Activated effector memory CD4-positive, alpha-beta T cell treated with anti-CD3 and anti-CD28 coated beads, Interleukin-2, amount 50 U/mL, for 16 hours (primary cell): ENCODE measurements around the gene ZNF366.

Experiments used
- DNase-seq: peaks from one replicate; pipeline ENCODE4 v3.0.0-alpha.2; 2020

ZNF366 gene

DNA sequence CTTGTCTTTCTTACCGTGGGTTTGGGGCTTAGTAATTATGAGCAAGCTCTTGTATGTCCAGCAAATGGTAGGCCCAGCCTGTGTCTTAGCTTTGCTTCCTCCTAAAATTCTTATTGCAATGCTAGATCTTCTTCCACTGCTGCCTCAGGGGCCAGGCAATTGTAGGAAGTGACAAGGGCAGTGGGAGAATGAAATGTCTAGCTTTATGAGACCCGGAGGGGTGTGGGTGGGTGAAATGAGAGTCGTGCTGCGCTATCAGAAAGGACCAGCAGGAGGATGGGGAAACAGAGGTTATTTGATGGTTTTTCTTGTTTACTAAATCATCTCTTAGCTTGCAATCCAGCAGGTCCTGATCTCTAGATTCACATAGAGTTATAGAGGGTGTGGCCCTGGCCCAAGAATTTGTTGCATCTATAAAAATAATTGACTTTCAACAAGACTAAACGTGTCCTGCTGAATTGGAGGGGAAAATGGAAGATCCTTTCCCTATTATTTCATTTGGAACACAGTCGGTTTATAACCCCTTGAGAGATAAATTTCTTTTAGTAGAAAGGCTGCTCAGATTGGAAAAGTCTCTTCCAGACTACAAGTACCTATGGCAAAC, 43.7 kb downstream of the ZNF366 start:
- DNase-seq: no peak

DNA sequence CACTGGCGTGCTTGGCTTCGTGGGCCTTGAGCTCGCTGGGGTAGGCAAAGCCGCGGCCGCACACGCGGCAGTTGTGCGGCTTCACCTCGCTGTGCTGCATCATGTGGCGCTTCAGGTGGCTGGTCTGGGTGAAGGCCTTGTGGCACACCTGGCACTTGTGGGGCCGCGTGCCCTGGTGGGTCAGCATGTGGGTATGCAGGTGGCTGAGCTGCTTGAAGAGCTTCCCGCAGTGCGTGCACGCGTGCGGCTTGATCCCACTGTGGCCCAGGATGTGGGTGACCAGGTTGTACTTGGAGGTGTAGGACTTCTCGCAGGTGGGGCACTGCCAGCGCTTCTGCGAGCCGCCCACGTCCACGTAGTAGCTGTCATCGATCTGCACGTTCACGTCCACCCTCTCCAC, 46.8 kb downstream of the ZNF366 start:
- DNase-seq: no peak

DNA sequence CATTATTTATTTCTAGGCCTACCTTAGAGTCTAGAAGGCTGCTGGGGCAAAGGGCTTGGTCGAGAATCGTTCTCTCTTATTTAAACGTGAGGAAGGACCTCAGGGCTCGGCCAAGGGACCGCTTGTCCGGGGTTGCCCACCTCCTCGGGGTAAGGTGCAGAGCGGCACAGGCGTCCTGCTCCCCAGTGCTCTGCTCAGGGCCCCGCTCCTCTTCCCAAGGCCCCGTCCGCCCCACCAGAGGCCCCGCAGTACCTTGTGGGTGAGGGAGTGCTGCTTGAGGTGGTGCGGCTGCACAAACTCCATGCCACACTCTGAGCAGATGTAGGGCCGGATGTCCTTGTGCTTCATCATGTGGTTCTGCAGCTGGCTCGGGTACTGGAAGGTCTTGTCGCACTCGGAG, 47.3 kb downstream of the ZNF366 start:
- DNase-seq: no peak

DNA sequence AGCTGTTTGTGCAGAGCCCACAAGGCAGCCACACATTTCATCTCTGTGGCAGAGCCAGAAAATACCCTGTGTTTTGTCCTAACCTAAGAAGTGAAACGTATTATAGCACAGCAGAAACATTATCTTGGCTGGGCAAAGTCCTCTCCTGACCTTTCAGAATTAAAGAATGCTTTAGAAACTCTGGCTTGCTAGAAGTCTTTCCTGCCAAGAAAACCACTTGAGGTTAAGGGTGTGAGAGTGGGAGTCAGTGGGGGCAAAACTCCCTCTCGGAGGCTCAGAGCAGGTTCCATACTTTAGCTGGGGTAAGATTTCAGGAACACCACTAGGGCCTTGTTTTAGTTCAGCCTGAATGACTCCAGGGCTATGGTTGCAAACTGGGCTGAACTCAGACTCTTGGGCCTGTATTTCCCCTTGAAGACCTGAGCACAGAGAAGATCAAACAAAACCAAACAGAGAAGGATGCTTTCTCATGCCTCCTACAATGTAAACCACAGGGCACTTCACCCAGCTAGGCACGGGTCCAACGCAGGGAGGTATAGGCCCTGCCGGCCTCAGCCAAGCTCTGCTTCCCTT, 48.0 kb downstream of the ZNF366 start:
- DNase-seq: no peak

DNA sequence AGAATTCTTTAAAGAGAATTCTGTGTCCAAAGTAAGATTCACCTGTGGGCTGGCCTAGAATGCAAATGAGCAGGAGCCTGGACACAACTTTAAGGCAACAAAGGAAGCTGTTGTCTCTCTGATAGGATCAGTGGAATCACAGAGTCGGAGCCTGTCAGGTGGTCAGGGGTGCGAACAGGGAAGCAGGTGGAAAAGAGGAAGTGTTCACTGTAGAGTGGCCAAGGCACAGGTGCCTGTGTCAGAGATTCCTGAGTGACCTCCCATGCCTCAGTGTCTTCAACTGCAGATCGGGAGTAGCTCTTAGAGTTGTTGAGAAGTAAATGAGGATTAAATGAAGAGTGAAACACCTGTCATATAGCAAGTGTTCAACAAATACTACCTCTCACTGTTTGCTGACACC, 48.8 kb downstream of the ZNF366 start:
- no peak for DNase-seq

DNA sequence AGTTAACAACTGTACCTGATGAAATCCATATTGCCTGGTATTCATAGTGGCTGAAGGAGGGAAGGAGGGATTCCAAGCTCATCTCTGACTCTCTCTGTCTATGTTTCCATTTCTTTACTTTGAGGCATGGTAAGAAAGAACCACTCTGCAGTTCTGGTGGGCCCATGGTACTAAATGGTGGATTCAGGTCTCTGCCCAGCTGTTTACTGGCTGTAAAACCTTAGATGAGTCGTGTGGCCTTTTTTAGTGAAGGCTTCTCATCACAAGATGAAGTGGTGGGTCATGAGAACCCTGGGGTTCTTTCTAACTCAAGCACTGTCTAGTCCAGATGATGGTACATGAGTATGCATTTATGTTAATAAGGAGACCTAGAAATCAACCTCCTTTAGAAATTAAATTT, 49.7 kb downstream of the ZNF366 start:
- DNase-seq: no peak

DNA sequence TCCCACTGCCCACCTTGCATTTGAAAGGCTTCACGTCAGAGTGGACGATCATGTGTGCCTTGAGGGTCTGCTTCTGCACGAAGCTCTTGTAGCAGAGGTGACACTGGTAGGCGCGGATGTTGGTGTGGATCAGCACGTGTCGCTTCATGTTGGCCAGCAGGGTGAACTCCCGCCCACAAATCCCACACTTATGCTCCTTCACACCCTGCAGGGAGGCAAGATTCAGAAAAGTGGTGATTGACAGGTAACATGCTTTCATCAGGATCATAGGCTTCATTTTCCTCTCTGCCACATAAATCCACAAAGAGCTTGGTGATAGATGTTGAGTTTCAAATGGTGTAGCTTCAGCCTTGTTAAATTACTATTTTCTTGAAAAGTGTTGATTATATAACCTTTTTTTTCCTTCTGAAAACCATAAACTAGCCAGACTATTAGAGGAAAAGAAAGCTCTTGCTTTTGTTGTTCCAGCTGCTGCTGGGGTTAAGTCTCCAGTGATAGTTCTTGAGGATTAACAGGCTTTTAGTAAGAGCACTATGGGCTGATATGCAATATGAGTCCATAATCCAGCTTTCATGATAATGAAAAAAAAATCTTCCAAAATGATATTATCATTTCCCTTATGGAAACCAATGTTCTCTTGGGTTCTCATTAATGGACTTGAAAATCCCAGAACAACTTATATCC, 50.7 kb downstream of the ZNF366 start:
- no peak for DNase-seq

DNA sequence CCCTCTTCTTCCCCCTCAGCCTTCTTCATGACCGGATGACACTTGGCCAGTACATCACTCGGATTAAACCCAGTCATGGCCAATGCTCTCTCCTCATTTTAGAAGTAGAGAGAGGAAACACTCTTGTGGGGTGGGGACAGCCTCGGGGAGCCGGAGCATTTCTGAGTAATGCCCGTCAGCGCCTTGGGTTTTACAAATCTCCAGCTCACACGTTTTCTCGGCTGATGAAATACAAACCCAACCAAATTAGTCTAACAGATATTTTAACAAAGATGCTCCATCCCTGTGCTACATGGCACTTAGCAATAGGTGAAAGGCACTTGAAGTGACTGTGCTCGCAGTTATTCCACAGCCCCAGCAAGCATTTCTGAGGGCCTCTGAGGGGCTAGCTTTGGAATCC, 51.7 kb downstream of the ZNF366 start:
- DNase-seq: no peak

DNA sequence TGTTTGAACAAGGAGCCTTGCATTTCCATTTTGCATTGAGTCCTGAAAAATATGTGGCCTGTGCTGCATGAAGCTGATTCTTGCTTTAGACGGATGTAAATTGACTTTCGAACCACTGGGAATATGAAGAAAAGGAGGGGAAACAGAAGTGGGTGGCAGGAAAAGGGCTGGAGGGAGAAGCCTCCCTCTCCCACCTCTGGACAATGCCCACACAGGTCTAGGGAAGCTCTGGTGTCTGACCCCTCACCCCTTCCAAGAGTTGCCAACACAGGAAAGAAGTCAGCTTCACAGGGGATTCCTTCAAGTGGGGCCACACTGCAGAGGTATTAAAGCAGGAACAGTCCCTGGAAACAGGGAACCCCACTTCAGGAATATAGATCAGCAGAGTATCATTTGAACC, 52.2 kb downstream of the ZNF366 start:
- no peak for DNase-seq

DNA sequence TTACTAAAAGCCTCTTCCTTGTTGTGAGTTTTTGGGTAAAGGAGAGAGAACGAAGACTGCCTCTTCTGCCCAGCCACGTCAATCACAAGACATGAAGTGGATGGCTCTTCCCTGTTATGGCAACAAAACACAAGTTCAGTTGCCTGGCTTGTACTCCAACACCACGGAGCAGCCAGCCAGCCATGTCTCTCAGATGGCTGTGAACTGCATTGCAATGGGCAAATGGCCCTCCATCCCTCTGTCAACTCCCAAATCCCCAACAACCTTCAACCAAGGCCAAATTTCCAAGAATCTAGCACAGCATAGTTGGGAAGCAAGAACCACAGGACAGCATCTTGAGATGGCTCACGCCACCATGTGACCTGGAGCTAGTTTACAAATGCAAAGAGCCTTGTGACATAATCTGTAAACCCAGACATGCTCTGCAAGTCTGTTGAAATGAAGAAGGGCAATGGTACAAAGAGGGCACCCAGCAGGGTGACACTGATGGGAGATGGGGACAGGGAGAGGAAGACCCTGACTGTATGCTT, 53.9 kb downstream of the ZNF366 start:
- no peak for DNase-seq

DNA sequence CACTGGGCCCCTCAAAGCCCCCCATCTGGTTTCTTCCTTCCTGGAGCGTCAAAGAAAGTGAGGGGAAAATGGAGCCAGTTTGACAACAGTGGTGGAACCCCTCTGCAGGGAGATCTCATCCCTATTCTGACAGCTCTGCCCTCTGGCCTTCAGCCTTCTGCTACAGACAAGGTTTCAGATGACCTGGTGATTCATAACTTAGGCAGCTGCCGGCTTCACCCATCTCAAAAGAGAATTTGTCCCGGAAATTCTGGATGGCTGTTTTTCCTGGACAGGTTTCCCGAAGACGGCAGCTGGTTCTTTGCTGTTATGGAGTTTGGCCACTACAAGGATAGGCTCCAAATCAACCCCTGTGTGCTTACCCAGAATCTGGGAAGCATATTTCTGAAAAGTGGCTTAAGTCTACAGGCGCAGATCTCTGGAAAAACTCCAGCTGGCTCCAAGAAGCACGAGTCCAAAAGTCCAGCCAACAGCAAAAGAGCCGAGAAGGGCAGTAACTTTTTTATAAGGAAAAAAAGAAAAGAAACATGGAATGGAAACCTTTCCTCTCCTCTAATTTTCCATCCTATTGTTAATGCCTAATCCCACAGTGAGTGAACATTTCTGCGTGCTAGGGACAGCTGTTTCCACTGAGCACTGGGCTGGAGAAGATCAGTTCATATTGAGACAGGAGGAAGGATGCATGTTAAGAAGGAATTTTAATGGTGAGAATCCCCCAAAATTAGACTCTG, 54.5 kb downstream of the ZNF366 start:
- no peak for DNase-seq

DNA sequence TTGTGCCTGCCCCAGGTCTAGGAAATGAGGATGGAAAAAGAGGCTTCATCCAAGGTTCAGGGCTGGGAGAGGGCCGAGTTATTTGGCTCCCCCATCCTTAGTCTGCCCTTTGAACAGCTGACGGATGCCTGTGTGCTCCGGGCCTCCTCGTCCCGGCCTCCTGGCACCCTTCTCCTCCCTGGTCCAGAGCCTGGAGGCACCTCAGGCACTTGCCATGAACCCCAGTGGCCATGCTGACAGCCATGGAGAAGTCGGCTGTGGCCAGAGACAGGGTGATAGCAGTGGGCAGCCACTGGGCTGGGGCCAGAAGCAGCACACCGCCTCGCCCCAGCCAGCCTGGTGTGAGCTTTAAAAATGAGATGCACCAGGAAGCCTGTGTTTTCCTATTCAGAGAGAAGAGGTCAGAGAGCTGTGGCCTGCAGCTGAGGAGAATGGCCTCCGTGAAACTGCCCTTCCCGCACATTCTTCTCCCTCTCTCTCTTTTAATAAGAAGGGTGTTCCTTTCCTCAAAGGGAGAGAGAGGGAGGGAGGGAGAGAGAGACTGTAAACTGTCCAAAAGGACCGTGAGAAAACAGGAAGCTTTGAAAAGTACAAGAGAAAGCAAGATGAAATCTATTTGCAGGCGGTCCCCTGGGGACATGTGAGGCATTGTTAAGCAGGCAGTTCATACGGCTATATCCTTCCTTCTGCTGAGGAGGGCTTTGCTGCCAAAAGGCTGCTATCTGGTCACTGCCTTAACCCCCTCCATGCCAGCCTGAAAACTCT, 55.3 kb downstream of the ZNF366 start:
- no peak for DNase-seq

DNA sequence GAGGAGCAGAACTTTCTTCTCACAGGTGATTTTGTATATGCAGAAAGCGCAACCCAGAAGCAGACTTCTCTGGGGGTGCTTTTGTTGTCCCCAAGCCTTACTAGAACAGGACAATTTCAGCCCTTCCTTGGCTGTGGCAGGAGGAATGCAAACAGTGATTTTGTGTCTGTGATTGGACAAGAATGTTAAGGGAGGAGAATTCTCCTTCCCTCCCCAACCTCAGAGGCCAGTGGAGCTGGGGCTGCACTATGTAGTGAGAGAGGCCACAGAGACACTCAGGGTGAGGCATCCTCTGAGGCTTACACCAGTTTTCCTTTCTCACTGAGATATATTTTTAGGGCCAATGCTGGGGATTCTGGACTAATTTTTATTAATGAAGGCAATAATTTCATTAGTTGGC, 58.8 kb downstream of the ZNF366 start:
- no peak for DNase-seq

DNA sequence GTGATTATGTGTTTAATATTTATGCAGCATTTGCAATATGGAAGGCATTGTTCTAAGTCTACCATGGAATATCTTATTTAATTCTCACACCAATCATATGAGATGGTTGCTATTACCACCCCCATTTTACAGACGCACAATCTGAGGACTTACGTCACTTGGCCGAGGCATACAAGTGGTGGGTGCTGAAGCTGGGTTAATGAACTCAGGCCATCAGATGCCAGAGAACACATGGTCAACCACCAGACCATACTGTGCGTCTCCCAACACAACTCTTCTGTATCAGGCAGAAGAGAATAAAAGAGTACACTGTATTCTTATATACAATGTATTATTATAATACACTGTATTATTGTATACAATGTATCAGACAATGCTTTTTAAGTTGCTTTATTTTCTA, 59.5 kb downstream of the ZNF366 start:
- DNase-seq: no peak

DNA sequence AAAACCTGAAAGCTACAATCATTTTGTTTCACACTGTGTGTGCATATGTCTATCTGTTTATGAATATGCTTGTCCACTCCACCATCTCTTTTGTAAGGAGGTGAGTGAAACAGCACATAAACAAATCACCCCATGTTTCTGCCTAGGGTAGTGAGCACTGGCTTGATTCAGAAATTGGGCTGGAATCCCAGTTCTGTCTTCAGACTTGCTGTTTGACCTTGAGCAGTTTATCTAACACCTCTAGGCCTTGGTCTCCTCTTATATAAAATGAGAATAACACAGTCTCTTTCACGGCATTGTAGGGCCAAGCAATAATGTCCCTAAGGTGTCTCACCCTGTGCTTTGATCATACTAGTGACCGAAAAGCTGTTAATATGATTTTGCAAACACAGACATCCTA, 61.2 kb downstream of the ZNF366 start:
- no peak for DNase-seq

DNA sequence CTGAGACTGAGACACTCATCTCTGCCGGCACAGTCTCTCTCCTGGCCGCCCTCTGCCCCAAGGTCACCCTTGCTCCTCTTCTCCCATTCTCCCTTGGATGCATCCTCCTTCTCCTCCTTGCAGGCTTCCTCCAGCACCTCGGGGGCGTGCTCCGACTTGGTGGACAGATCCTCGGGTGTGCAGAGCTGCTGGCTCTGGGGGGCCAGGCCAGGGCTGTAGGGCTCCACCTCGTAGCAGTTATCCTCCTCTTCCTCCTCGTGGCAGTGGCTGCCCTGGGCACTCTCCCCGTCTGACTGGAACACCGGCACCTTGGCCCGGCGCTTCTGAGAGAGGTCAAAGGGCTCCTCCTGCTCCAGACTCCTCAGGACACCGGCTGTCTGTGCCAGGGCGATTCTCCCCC, 63.3 kb downstream of the ZNF366 start:
- no peak for DNase-seq

DNA sequence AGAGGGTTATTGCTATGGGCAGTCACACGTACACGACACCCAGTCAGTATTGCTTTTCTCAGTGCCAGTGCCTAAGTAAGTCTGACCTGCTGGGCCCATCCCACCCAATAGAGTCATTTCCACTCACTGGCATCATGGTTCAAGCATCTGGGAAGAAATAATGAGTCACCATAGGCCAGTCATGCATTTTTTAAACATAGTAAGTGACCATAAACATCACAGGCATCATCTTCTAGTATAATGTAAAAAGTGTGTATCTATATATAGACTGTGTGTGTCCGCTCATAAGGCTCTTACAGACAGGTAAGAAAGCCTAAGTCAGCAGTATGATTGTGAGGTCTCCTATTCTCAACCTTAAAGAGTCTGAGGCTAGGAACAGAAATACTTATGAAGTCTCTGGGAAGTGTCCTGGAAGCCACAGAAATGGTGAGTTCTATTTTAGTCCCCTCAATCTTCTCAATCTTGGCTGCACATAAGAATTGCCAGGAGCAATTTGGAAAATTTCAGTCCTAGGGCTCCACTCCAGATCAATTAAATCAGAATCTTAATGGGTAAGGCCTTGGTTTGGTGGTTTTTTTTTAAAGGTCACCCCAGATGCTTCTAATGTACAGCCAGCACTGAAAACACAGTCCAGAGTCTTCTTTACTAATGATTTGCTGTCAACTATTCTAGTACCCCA, 65.2 kb downstream of the ZNF366 start:
- no peak for DNase-seq

DNA sequence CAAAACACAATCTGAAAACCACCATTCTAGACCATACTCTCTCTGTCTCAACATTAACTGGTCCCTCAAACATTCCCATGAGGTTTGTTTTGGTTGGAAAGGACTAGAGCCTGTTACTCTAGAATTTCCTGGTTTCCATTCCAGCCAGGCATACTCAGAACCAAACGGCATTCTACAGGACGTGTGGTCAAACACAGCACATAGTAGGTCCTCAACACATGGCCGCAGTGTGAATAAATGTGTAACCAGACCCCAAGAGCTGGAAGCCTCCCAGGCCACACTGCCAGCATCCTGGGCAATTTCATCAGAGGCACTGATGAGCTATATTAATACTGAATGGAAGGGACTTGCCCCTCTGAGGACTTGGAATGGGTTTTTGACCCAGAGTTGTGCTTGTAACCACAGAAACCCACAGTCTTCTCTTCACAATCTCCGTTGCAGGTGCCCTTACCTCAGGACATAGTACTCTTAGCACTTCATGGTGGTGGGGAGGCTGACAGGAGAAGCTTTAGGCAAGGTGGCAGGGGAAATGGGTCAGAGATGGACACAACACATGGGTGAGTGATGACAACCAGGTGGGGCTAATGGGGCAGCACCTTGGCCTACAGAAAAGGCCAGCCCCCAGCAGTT, 66.0 kb downstream of the ZNF366 start:
- DNase-seq: no peak

DNA sequence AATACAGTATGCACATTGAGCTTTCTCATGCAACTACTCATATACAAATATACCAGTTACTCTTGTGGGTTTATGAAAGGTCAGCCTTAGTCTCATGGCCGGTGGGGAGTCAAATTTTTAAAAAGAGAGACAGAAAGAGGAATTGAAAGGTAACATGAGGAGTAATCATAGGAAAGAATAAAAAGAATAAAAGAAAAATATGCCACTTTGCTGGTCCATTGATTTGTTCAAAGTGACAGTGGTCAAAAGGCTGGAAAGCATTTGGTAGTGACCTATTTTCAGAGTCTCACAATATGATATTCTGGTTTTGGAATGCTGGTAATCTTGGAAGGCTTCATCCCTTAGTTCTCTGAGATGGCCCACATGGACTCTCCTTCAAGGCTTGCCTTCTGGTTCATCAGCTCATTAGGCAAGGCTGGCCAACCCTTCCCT, 67.0 kb downstream of the ZNF366 start:
- DNase-seq: no peak

DNA sequence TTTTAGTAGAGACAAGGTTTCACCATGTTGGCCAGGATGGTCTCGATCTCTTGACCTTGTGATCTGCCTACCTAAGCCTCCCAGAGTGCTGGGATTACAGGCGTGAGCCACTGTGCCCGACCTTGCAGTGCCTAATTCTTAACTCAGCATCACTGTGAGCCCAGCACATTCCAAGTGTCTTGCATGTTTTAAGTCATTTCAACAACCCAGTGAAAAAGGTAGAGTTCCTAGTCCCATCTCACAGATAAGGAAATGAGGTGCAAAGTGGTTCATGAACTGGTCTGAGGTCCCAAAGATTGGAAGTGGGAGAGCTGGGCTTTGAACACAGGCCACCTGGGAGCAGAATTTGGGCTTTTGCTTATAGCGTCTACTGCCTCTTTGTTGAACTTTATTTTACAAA, 68.0 kb downstream of the ZNF366 start:
- DNase-seq: no peak

DNA sequence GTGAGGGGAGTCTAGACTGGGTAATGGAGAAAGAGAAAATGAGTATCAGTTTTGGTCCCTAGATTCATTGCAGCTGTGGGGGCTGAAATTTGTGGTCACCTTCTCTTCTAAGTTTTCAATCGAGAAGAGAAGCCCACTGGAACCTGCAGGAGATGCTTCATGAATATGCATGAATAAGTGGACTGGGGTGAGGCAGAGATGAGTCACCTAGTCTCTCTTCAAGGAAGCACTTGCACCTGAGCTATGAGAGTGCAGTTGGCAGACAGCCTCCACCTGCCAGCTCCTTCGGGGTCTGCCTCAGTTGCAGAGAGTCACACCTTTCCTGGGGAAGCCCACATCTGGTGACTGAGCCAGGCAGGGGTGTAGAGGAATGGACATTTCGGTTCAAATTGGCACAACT, 69.1 kb downstream of the ZNF366 start:
- no peak for DNase-seq
